Urinary bladder (tissue), 4 donors: ENCODE measurements around the gene AADACL4. TPM values are rescaled to one million over a fixed set of nuclear protein-coding genes. Genes with fewer than 3 reads are reported as not detected.

Experiments used
- DNase-seq: peaks from one replicate; pipeline ENCODE4 v3.0.0-alpha.2; 2015; ENCODE audit errors: extremely low spot score
- H3K27ac ChIP-seq: one replicate; pipeline ENCODE4 v1.5.1; 2013; ENCODE audit warnings: low read depth, mild to moderate bottlenecking, moderate library complexity
- H3K36me3 ChIP-seq: one replicate; pipeline ENCODE4 v1.6.1; 2013; ENCODE audit warnings: mild to moderate bottlenecking, moderate library complexity; ENCODE audit not compliant: insufficient read depth
- H3K4me1 ChIP-seq: one replicate; pipeline ENCODE4 v1.6.1; 2013; ENCODE audit warnings: mild to moderate bottlenecking, moderate library complexity; ENCODE audit not compliant: insufficient read depth
- H3K4me3 ChIP-seq: one replicate; pipeline ENCODE4 v1.5.1; 2013; ENCODE audit warnings: low read depth, low read length
- WGBS: extraction: QIAGEN DNeasy Blood & Tissue Kit; methylation state at CpG from one replicate; pipeline ENCODE4 v1.1.7; 2013; 5-methylcytosine and 5-hydroxymethylcytosine counted together
- polyA plus RNA-seq: library from polyadenylated mRNA; stranded (reverse); fragments of 200-250 nt; gene quantifications from one replicate; pipeline ENCODE4 v1.2.3, GENCODE V29; 2013
- total RNA-seq: library from RNA; depleted of rRNA; stranded (reverse); fragments of >200 nt; gene quantifications from one replicate; pipeline ENCODE4 v1.2.3, GENCODE V29; 2014
- donor health status: healthy with polysubstance abuse.
- donor health status: healthy.

The AADACL4 gene
- 0.37 TPM for total RNA-seq
- not detected for polyA plus RNA-seq

GRCh38 chr1:12643785-12644184 is at the start of gene AADACL4:
Gene AADACL4 (plus strand): TSS chr1:12644085. CDS start chr1:12644547, 462 bp downstream.
- Histone ChIP-seq H3K4me3 (no peak within 1 kb of the TSS), H3K27ac (no peak within 1 kb of the TSS), H3K4me1 (no peaks in the 10 kb centered on the region), H3K36me3 (no peaks in the 10 kb centered on the region)
- 88% methylated on average over 7 of the region's 7 CpGs for WGBS
- no peak for DNase-seq

GRCh38 chr1:12594490-12594889 is 49.4 kb upstream of the AADACL4 start:
- Histone ChIP-seq H3K27ac (peak overlapping the region; percentile 79), H3K36me3 (no peaks in the 10 kb centered on the region), H3K4me3 (no peak overlapping the region), H3K4me1 (peaks cover 3% of the 10 kb centered on the region)
- no peak for DNase-seq
- 86% methylated on average over 6 of the region's 6 CpGs for WGBS

- Histone ChIP-seq H3K27ac (peak overlapping the region; percentile 89), H3K4me1 (peaks cover 3% of the 10 kb centered on the region), H3K36me3 (no peaks in the 10 kb centered on the region), H3K4me3 (peak overlapping the region; percentile 14)
- peak; percentile 48 for DNase-seq
- 11% methylated on average over 47 of the region's 47 CpGs for WGBS
These were observed 48.7 kb upstream of the AADACL4 start for GRCh38 chr1:12594966-12595756.

DNA sequence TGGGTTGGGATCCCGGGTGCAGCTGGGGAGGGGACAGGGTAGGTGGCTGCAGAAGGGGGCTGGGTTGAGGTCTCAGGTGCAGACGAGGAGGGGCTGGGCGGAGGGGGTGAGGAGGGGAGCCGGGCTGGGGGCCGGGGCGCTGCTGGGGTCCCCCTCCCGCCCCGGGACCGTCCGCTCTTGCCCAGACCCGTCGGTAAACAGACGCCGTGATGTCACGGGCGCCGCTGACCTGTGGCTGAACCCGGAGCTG is 48.2 kb upstream of the AADACL4 start:
- 3% methylated on average over 18 of the region's 18 CpGs for WGBS
- H3K27ac ChIP-seq, result peak overlapping the region; percentile 89
- H3K4me1 ChIP-seq, result peaks cover 3% of the 10 kb centered on the region
- H3K4me3 ChIP-seq, result peak overlapping the region; percentile 10
- H3K36me3 ChIP-seq, result no peaks in the 10 kb centered on the region
- DNase-seq, result no peak

GRCh38 chr1:12596007-12596821 is 47.7 kb upstream of the AADACL4 start:
- peaks cover 3% of the 10 kb centered on the region for H3K4me1 ChIP-seq
- WGBS, result 6% methylated on average over 39 of the region's 39 CpGs
- H3K27ac ChIP-seq, result peak overlapping the region; percentile 93
- peak overlapping the region; percentile 10 for H3K4me3 ChIP-seq
- no peaks in the 10 kb centered on the region for H3K36me3 ChIP-seq
- no peak for DNase-seq

- Histone ChIP-seq H3K36me3 (no peaks in the 10 kb centered on the region), H3K4me1 (peaks cover 3% of the 10 kb centered on the region), H3K27ac (peak overlapping the region; percentile 51), H3K4me3 (no peak overlapping the region)
- WGBS, result 73% methylated on average over 10 of the region's 10 CpGs
- no peak for DNase-seq
These were observed 46.1 kb upstream of the AADACL4 start for GRCh38 chr1:12597792-12598191.

DNA sequence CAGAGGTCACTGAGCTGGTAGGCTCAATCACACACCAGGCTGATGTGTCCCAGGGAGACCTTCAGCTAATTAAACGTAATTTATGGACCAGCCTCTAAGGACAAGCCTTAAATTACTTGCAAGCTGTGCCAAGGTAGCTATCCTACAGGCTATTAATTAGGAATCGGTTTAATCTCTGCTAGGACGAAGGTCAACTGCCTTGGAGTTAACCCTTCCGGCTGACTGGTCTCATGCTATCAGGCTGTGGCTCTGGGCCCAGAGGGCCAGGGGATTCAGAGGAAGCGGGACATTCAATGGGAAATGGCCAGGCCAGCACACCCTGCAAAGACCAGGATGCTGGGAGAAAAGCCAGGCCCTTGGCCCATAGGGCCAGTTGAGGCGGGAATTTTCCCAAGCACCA is 44.9 kb upstream of the AADACL4 start:
- no peaks in the 10 kb centered on the region for H3K36me3 ChIP-seq
- peaks cover 3% of the 10 kb centered on the region for H3K4me1 ChIP-seq
- H3K4me3 ChIP-seq, result no peak overlapping the region
- DNase-seq, result no peak
- WGBS, result 70% methylated on average over 6 of the region's 6 CpGs
- no peak overlapping the region for H3K27ac ChIP-seq

DNA sequence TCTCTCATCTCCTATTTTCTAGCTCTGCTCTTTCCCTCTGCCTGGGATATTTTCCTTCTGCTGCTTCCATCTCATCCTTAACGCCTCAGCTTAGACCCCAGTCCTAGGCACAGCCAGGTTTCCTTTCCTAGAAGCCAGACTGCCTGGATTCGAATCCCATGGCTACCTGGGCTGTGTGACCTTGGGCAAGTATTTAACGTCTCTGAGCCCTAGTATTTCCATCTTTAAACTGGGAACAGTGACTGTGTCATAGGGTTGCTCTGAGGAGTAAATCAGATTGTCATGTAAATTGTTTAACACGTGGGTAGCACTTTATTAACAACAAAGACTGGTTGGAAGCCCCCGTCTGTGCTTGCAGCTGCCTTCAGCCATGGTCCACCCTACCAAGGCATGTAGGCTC is 44.2 kb upstream of the AADACL4 start:
- no peak for DNase-seq
- no peak overlapping the region for H3K4me3 ChIP-seq
- peaks cover 3% of the 10 kb centered on the region for H3K4me1 ChIP-seq
- no peaks in the 10 kb centered on the region for H3K36me3 ChIP-seq
- H3K27ac ChIP-seq, result no peak overlapping the region
- 84% methylated on average over 5 of the region's 5 CpGs for WGBS

DNA sequence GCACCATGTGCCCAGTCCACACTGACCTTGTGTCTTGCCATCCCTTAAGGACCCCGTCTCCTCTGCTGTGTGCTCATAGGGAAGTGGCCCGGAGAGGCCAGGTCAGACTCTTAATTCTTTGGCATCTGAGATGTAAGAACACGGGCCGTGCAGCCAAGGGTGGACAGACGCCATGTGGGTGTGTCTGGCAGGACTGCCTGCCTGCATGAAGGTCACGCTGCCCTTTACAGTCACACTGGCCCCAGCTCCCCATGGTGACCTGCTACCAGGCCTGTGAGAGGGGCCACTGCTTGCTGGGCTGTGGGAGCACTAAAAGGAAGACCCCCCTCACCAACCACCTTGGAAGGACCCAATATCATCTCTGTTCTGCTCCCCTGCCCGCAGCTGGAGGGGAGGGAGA is 43.5 kb upstream of the AADACL4 start:
- no peak overlapping the region for H3K27ac ChIP-seq
- 44% methylated on average over 7 of the region's 7 CpGs for WGBS
- DNase-seq, result no peak
- H3K36me3 ChIP-seq, result no peaks in the 10 kb centered on the region
- peaks cover 3% of the 10 kb centered on the region for H3K4me1 ChIP-seq
- no peak overlapping the region for H3K4me3 ChIP-seq

GRCh38 chr1:12600880-12601633 is 42.8 kb upstream of the AADACL4 start:
- Histone ChIP-seq H3K4me3 (no peak overlapping the region), H3K27ac (no peak overlapping the region), H3K36me3 (no peaks in the 10 kb centered on the region), H3K4me1 (peaks cover 3% of the 10 kb centered on the region)
- WGBS, result 74% methylated on average over 9 of the region's 9 CpGs
- no peak for DNase-seq

DNA sequence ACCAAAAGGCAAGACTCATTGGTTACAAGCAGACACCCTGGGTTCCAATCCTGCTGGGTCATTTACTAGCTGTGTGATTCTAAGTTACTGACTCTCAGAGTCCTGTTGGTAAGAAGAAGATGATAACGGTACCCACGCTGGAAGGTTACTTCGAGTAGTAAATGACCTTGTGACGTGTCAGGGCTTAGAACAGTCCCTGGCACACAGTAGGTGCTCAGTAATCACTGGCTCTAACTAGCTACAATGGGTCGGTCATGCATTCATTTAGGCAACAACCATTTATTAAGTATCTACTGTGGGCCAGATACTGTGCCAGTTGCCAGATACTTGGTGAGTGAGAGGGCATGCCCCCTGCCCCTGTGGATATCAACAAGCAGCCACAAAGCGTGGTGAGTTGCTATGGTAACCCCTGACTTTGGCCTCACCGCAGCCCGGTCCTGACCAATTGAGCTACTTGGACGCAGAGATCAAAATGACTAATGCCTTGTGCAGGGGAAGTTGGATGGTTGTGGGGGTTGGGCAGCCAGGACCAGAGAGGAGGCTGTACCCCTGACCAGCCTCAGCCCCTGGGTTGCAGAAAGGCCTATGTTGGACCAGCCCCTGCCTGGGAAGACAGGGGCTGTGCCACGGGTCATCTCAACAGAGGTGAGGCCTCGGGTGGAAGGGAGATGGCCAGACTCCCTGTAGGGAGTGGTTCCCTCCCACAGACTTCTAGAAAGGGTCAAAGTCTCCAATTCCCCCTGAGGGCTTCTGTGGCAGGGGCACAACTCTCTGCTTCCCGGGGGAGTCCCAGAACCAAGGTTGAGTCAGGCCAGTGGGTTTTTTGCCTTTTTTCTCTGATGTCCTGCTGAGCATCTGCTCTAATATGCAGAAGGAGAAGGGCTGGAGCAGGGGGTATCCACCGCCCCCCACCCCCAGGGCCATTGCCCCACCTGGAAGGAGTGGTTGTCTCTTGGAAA is 41.9 kb upstream of the AADACL4 start:
- WGBS, result 76% methylated on average over 13 of the region's 13 CpGs
- no peaks in the 10 kb centered on the region for H3K4me1 ChIP-seq
- H3K4me3 ChIP-seq, result no peak overlapping the region
- H3K27ac ChIP-seq, result no peak overlapping the region
- no peak for DNase-seq
- H3K36me3 ChIP-seq, result no peaks in the 10 kb centered on the region

DNA sequence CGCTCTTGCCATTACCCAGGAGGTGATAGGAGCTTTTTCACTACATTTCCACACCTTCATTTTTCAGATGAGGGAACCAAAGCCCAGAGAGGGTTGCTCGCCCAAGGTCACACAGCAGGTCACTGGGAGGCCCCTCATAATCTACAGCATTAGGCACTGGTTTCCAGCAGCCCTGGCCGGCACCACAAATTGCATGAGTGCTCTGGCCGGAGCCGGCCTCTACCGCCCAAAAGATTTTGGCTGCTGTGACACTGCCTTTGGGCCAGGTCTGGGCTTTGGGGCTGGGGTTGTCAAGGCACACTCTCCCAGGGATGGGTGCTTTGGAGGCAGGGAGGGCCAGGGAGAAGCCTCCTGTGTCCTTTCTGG is 41.2 kb upstream of the AADACL4 start:
- no peak overlapping the region for H3K4me3 ChIP-seq
- H3K4me1 ChIP-seq, result no peaks in the 10 kb centered on the region
- 83% methylated on average over 6 of the region's 6 CpGs for WGBS
- peak overlapping the region; percentile 14 for H3K27ac ChIP-seq
- no peak for DNase-seq
- no peaks in the 10 kb centered on the region for H3K36me3 ChIP-seq

- no peak overlapping the region for H3K4me3 ChIP-seq
- H3K4me1 ChIP-seq, result no peaks in the 10 kb centered on the region
- DNase-seq, result no peak
- no peak overlapping the region for H3K27ac ChIP-seq
- H3K36me3 ChIP-seq, result no peaks in the 10 kb centered on the region
- WGBS, result 75% methylated on average over 9 of the region's 9 CpGs
These were observed 40.7 kb upstream of the AADACL4 start for GRCh38 chr1:12603224-12603623.
